Lower leg skin (tissue), 4 donors: ENCODE results near the gene SMARCAD1. TPM values are rescaled to one million over a fixed set of nuclear protein-coding genes. Genes with fewer than 3 reads are reported as not detected.
A peak's percentile ranks its signal among the peaks of the same experiment; 100 is the strongest.

ENCODE experiments used
- DNase-seq, 2 donors: peaks; one replicate each; pipeline ENCODE4 v3.0.0-alpha.2; 2019; ENCODE audit warnings: low spot score in 2 of 2
- H3K4me3 ChIP-seq: fragments of 200-600 bp; sonication (generic); 2 replicates; pipeline ENCODE4 v1.5.1; 2017; ENCODE audit warnings: mild to moderate bottlenecking, low read depth; ENCODE audit not compliant: poor library complexity, severe bottlenecking
- CTCF ChIP-seq, 3 donors: fragments of 450-650 bp; IDR thresholded peaks; one replicate each; pipeline ENCODE4 v1.5.1; 2016; ENCODE audit warnings: antibody characterized with exemption in 3 of 3, mild to moderate bottlenecking in 3 of 3, moderate library complexity in 2 of 3
- POLR2A ChIP-seq, 2 donors: fragments of 450-650 bp; IDR thresholded peaks; one replicate each; pipeline ENCODE4 v1.6.1; 2016 to 2017; ENCODE audit warnings: antibody characterized with exemption in 2 of 2, mild to moderate bottlenecking in 1 of 2, moderate library complexity in 1 of 2
- WGBS, 2 donors: methylation state at CpG; one replicate each; pipeline ENCODE4 v1.1.5; 2018; 5-methylcytosine and 5-hydroxymethylcytosine counted together
- intact Hi-C: fragments of 100-400 bp; cut with DNase I; formaldehyde crosslinking; loops from one replicate; pipeline ENCODE4 v1.15.0; 2023; ENCODE audit warnings: low total_unique reads
- total RNA-seq, 4 donors: library from RNA; depleted of rRNA; stranded (reverse); fragments of >200 nt; gene quantifications; one replicate each; pipeline ENCODE4 v1.1.0, GENCODE V29; 2016

SMARCAD1 gene
- total RNA-seq, 4 donors from 2014 or later = 20.8 to 35.7 (median 23.6) TPM

- H3K4me3 ChIP-seq = no peak overlapping the region
- WGBS, 2 donors = 19 to 26% methylated on average over 1 of the region's 1 CpG
- intact Hi-C loops = no loop called here
- TF ChIP-seq CTCF (IDR thresholded peaks at IDR 0.05) (no peak), POLR2A (IDR thresholded peaks at IDR 0.05) (no peak)
- no peak for DNase-seq
Measured at GRCh38 chr4:94181815-94182214, 25.9 kb upstream of the SMARCAD1 start.

DNA sequence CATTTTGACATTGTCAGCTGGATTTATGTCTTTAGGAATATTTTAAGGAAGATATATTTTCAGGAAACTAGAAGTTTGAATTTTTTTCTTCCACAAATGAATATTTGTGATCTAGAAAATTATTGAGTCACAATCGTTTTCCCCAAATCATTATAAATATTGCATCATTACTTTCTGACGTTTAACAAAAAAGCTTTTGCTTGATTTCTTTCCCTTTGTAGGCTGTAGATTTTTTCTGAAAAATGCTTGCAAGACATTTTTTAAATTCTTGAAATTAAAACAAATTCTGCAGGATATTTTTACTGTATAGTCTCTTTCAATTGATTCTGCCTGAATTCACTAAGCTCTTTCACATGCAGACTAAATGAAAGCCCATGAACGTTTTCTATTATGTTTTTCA lies 4.9 kb upstream of the SMARCAD1 start:
- H3K4me3 ChIP-seq = no peak overlapping the region
- intact Hi-C loops = no loop called here
- no peak for DNase-seq
- 77 to 80% methylated on average over 3 of the region's 3 CpGs for whole genome bisulfite sequencing, 2 donors
- TF ChIP-seq POLR2A (IDR thresholded peaks at IDR 0.05) = no peak
- no peak for TF ChIP-seq CTCF (IDR thresholded peaks at IDR 0.05)

DNA sequence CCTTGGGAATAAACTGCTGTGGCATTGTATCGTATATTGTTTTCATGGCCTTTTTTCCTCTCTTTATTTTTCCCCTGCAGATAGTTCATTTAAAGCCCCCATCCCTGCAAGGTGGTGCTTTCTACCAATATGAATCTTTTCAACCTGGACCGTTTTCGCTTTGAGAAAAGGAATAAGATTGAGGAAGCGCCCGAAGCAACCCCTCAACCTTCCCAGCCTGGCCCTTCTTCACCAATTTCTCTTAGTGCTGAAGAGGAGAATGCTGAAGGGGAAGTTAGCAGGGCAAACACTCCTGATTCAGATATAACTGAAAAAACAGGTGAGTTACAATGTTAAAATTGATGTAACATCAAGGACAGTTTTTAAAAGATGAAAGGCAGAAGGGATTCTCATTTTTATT lies 601 bp downstream of the SMARCAD1 start:
- peak overlapping the region; percentile 86 for H3K4me3 ChIP-seq
- DNase-seq = no peak
- 10% methylated on average over 5 of the region's 5 CpGs for WGBS, 2 donors
- intact Hi-C loops = no loop called here
- no peak for TF ChIP-seq POLR2A (IDR thresholded peaks at IDR 0.05)
- no peak for TF ChIP-seq CTCF (IDR thresholded peaks at IDR 0.05)

DNA sequence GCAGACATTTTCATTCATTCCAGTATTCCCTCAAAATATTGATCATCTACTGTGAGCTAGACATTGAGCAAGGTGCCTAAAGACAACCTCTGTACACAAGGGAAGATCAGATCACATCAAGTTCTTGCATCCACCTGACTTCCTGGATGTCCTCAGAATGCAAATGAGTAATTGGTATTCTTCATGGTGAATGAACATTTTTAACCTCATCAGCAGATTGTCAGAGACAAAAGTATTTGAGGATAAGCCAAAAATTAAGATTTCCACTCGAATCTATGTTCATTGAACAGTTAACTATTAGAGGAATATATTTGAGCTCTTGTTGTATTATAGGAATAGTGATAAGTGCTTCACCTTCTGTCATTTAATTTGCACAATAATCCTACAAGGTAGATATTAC lies 1.3 kb downstream of the SMARCAD1 start:
- no peak for TF ChIP-seq CTCF (IDR thresholded peaks at IDR 0.05)
- no peak for TF ChIP-seq POLR2A (IDR thresholded peaks at IDR 0.05)
- 55 to 63% methylated on average over 1 of the region's 1 CpG for WGBS, 2 donors
- DNase-seq = no peak
- intact Hi-C loops = no loop called here
- H3K4me3 ChIP-seq = no peak overlapping the region

- TF ChIP-seq POLR2A (IDR thresholded peaks at IDR 0.05) = no peak
- no peak overlapping the region for H3K4me3 ChIP-seq
- intact Hi-C loops = no loop called here
- WGBS, 2 donors = 71 to 96% methylated on average over 2 of the region's 2 CpGs
- DNase-seq = no peak
Measured at GRCh38 chr4:94211861-94212260, 4.2 kb downstream of the SMARCAD1 start.

- intact Hi-C loops = no loop called here
- no peak for TF ChIP-seq CTCF (IDR thresholded peaks at IDR 0.05)
- H3K4me3 ChIP-seq = no peak overlapping the region
- WGBS, 2 donors = 88 to 91% methylated on average over 5 of the region's 5 CpGs
- no peak for DNase-seq
Measured at GRCh38 chr4:94214703-94215319, 7.1 kb downstream of the SMARCAD1 start.
